WTC11 (cell line): ENCODE data around the gene BPTF. TPM values are rescaled to one million over a fixed set of nuclear protein-coding genes. Genes with fewer than 3 reads are reported as not detected.

Experiments
- ATAC-seq: fragments of 200-7000 bp; cut with Tn5 transposase; 2 replicates; pipeline ENCODE4 v1.10.0; 2021; ENCODE audit warnings: mild to moderate bottlenecking, moderate library complexity
- CTCF ChIA-PET: fragments of 300-600 bp; sonication (Branson Sonifier 250); formaldehyde crosslinking; loops from one replicate; lab custom pipeline; 2021; ENCODE audit warnings: antibody characterized with exemption; lab: Charles Lee
- POLR2A ChIA-PET: fragments of 350-600 bp; sonication (Branson Sonifier 250); formaldehyde crosslinking; loops from one replicate; lab custom pipeline; 2021; ENCODE audit warnings: antibody characterized with exemption; lab: Charles Lee
- DNase-seq: peaks from one replicate; pipeline ENCODE4 v3.0.0; 2021; ENCODE audit warnings: low spot score
- H3K27ac Mint-ChIP-seq: 2 replicates; pipeline ENCODE4 v1.8.0; 2021; ENCODE audit warnings: mixed read lengths
- H3K27me3 Mint-ChIP-seq: 2 replicates; pipeline ENCODE4 v1.8.0; 2021; ENCODE audit warnings: low read depth, mild to moderate bottlenecking, moderate library complexity, mixed read lengths
- H3K36me3 Mint-ChIP-seq: 2 replicates; pipeline ENCODE4 v1.8.0; 2021; ENCODE audit warnings: mixed read lengths
- H3K4me1 Mint-ChIP-seq: 2 replicates; pipeline ENCODE4 v1.8.0; 2022; ENCODE audit warnings: mixed read lengths
- H3K4me3 Mint-ChIP-seq: 2 replicates; pipeline ENCODE4 v1.8.0; 2021; ENCODE audit warnings: mild to moderate bottlenecking, moderate library complexity, mixed read lengths
- H3K9me3 Mint-ChIP-seq: 2 replicates; pipeline ENCODE4 v1.8.0; 2021; ENCODE audit warnings: mixed read lengths
- AR ChIP-seq: fragments of 250-450 bp; sonication (Bioruptor Pico); IDR thresholded peaks from 2 replicates; pipeline ENCODE4 v1.9.0; 2021; ENCODE audit warnings: mild to moderate bottlenecking
- CDX4 ChIP-seq: fragments of 250-450 bp; sonication (Bioruptor Pico); IDR thresholded peaks from 2 replicates; pipeline ENCODE4 v1.9.0; 2021; ENCODE audit warnings: moderate library complexity, mild to moderate bottlenecking, inconsistent platforms, borderline replicate concordance
- ELF4 ChIP-seq: sonication (generic); formaldehyde crosslinking; IDR thresholded peaks from 2 replicates; pipeline ENCODE4 v1.8.1; 2022; ENCODE audit warnings: low read depth, mild to moderate bottlenecking, moderate library complexity, missing genetic modification reagents
- ESRRA ChIP-seq: sonication (generic); formaldehyde crosslinking; IDR thresholded peaks from 2 replicates; pipeline ENCODE4 v1.8.1; 2022; ENCODE audit warnings: mild to moderate bottlenecking, missing genetic modification reagents, borderline replicate concordance
- JAZF1 ChIP-seq: fragments of 250-450 bp; sonication (Bioruptor Pico); IDR thresholded peaks from 2 replicates; pipeline ENCODE4 v1.9.0; 2021; ENCODE audit warnings: moderate library complexity, mild to moderate bottlenecking, inconsistent platforms
- MYBL2 ChIP-seq: sonication (generic); formaldehyde crosslinking; IDR thresholded peaks from 2 replicates; pipeline ENCODE4 v1.8.1; 2023; ENCODE audit warnings: mild to moderate bottlenecking, moderate library complexity, missing genetic modification reagents
- PRDM15 ChIP-seq: sonication (generic); formaldehyde crosslinking; IDR thresholded peaks from 2 replicates; pipeline ENCODE4 v1.8.0; 2022; ENCODE audit warnings: missing genetic modification reagents
- ZBTB21 ChIP-seq: sonication (generic); formaldehyde crosslinking; IDR thresholded peaks from 2 replicates; pipeline ENCODE4 v1.8.1; 2023; ENCODE audit warnings: mild to moderate bottlenecking, missing genetic modification reagents, borderline replicate concordance
- ZNF317 ChIP-seq: sonication (generic); formaldehyde crosslinking; IDR thresholded peaks from 2 replicates; pipeline ENCODE4 v1.8.1; 2023; ENCODE audit warnings: low read depth, mild to moderate bottlenecking, moderate library complexity, missing genetic modification reagents, borderline replicate concordance
- ZNF396 ChIP-seq: fragments of 250-450 bp; sonication (Bioruptor Pico); IDR thresholded peaks from 2 replicates; pipeline ENCODE4 v1.8.0; 2021; ENCODE audit warnings: mild to moderate bottlenecking, moderate library complexity, borderline replicate concordance
- total RNA-seq: library from RNA; stranded (reverse); gene quantifications from 3 replicates; pipeline ENCODE4 v1.2.3, GENCODE V29; 2021
- TF ChIP-seq, protein P1 (sequence below): sonication (generic); formaldehyde crosslinking; IDR thresholded peaks from 2 replicates; pipeline ENCODE4 v1.8.0; 2022; ENCODE audit warnings: mild to moderate bottlenecking, missing genetic modification reagents
- TF ChIP-seq, protein P2 (sequence below): sonication (generic); formaldehyde crosslinking; IDR thresholded peaks from 2 replicates; pipeline ENCODE4 v1.8.1; 2023; ENCODE audit warnings: mild to moderate bottlenecking, missing genetic modification reagents, borderline replicate concordance
- TF ChIP-seq, protein P3 (sequence below): sonication (generic); formaldehyde crosslinking; IDR thresholded peaks from 2 replicates; pipeline ENCODE4 v1.8.0; 2023; ENCODE audit warnings: mild to moderate bottlenecking, missing genetic modification reagents

The BPTF gene
- total RNA-seq, 1 experiment from 2014 or later: 178 TPM

GRCh38 chr17:67931227-67931626 is 105.9 kb downstream of the BPTF start:
- Mint-ChIP-seq H3K36me3 (peaks cover 64% of the 10 kb centered on the region), H3K27ac (no peak overlapping the region), H3K27me3 (no peaks in the 10 kb centered on the region), H3K9me3 (no peaks in the 10 kb centered on the region), H3K4me1 (no peaks in the 10 kb centered on the region), H3K4me3 (no peak overlapping the region)
- DNase-seq (no peak), ATAC-seq (no peak)
- ChIA-PET CTCF (interaction anchor here (4.3 kb wide), 1 partner anchor 12 kb away, joined by 18 read pairs; no protein-coding TSS in a partner anchor), POLR2A (no interaction called here)
- TF ChIP-seq ZNF396 (CRISPR knock-in tag) (no peak), AR (CRISPR knock-in tag) (no peak), PRDM15 (CRISPR knock-in tag) (no peak), JAZF1 (CRISPR knock-in tag) (no peak), ZNF317 (CRISPR knock-in tag) (no peak), MYBL2 (CRISPR knock-in tag) (no peak), ELF4 (CRISPR knock-in tag) (no peak), ZBTB21 (CRISPR knock-in tag) (no peak), CDX4 (CRISPR knock-in tag) (no peak), ESRRA (CRISPR knock-in tag) (no peak)
- TF ChIP-seq, protein P1, sequence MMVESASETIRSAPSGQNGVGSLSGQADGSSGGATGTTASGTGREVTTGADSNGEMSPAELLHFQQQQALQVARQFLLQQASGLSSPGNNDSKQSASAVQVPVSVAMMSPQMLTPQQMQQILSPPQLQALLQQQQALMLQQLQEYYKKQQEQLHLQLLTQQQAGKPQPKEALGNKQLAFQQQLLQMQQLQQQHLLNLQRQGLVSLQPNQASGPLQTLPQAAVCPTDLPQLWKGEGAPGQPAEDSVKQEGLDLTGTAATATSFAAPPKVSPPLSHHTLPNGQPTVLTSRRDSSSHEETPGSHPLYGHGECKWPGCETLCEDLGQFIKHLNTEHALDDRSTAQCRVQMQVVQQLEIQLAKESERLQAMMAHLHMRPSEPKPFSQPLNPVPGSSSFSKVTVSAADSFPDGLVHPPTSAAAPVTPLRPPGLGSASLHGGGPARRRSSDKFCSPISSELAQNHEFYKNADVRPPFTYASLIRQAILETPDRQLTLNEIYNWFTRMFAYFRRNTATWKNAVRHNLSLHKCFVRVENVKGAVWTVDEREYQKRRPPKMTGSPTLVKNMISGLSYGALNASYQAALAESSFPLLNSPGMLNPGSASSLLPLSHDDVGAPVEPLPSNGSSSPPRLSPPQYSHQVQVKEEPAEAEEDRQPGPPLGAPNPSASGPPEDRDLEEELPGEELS: no peak
- TF ChIP-seq, protein P2, sequence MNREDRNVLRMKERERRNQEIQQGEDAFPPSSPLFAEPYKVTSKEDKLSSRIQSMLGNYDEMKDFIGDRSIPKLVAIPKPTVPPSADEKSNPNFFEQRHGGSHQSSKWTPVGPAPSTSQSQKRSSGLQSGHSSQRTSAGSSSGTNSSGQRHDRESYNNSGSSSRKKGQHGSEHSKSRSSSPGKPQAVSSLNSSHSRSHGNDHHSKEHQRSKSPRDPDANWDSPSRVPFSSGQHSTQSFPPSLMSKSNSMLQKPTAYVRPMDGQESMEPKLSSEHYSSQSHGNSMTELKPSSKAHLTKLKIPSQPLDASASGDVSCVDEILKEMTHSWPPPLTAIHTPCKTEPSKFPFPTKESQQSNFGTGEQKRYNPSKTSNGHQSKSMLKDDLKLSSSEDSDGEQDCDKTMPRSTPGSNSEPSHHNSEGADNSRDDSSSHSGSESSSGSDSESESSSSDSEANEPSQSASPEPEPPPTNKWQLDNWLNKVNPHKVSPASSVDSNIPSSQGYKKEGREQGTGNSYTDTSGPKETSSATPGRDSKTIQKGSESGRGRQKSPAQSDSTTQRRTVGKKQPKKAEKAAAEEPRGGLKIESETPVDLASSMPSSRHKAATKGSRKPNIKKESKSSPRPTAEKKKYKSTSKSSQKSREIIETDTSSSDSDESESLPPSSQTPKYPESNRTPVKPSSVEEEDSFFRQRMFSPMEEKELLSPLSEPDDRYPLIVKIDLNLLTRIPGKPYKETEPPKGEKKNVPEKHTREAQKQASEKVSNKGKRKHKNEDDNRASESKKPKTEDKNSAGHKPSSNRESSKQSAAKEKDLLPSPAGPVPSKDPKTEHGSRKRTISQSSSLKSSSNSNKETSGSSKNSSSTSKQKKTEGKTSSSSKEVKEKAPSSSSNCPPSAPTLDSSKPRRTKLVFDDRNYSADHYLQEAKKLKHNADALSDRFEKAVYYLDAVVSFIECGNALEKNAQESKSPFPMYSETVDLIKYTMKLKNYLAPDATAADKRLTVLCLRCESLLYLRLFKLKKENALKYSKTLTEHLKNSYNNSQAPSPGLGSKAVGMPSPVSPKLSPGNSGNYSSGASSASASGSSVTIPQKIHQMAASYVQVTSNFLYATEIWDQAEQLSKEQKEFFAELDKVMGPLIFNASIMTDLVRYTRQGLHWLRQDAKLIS (CRISPR knock-in tag): no peak
- TF ChIP-seq, protein P3, sequence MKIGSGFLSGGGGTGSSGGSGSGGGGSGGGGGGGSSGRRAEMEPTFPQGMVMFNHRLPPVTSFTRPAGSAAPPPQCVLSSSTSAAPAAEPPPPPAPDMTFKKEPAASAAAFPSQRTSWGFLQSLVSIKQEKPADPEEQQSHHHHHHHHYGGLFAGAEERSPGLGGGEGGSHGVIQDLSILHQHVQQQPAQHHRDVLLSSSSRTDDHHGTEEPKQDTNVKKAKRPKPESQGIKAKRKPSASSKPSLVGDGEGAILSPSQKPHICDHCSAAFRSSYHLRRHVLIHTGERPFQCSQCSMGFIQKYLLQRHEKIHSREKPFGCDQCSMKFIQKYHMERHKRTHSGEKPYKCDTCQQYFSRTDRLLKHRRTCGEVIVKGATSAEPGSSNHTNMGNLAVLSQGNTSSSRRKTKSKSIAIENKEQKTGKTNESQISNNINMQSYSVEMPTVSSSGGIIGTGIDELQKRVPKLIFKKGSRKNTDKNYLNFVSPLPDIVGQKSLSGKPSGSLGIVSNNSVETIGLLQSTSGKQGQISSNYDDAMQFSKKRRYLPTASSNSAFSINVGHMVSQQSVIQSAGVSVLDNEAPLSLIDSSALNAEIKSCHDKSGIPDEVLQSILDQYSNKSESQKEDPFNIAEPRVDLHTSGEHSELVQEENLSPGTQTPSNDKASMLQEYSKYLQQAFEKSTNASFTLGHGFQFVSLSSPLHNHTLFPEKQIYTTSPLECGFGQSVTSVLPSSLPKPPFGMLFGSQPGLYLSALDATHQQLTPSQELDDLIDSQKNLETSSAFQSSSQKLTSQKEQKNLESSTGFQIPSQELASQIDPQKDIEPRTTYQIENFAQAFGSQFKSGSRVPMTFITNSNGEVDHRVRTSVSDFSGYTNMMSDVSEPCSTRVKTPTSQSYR (CRISPR knock-in tag): no peak
